ENCODE data around the gene STAT3.

DNA sequence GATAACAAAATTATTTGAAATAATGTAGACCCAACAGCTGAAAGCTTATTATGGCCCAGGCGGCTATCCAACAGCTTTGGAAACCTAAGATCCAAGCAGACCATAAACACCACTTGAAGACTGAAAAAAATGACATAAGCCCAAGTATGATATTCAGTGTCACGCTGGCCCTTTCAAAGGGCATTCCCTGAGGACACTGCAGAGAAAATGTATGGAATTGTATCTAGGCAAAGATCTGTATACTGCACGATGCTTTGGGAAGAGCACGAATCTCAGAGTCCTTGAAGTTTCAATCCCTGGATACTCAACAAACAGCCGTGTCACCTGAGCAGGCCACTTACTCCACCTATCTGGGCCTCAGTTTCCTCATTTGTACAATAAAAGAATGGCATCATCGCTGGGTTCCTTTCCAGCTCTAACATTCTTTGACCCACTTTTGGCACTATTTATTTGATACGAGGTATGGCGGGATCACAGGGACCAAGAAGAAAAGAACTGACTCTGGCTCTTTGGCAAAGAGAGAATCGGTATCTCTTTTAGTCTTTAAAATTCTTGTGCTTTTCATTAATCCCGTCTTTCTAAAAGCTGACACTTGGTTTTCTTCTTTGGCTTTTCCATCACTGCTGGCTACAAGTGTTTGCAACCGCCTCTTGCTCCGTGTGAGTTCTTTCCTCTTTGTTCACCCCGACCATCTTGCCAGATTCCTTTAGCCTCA, 113.3 kb downstream of the STAT3 start:
- no peak for TF ChIP-seq RAD21 (IDR thresholded peaks at IDR 0.05; ENCODE audit: low read length)
- no peak for TF ChIP-seq EP300 (IDR thresholded peaks at IDR 0.05; ENCODE audit: borderline replicate concordance in 1 of 2, low read depth in 1 of 2, low read length in 1 of 2)
- TF ChIP-seq EZH2phosphoT487 (IDR thresholded peaks at IDR 0.05; ENCODE audit: borderline replicate concordance, low read depth), result no peak
- no peak for TF ChIP-seq RXRA (IDR thresholded peaks at IDR 0.05; ENCODE audit: borderline replicate concordance, low read depth)
- TF ChIP-seq CTCF (IDR thresholded peaks at IDR 0.05), result no peak
- TF ChIP-seq, protein P1, sequence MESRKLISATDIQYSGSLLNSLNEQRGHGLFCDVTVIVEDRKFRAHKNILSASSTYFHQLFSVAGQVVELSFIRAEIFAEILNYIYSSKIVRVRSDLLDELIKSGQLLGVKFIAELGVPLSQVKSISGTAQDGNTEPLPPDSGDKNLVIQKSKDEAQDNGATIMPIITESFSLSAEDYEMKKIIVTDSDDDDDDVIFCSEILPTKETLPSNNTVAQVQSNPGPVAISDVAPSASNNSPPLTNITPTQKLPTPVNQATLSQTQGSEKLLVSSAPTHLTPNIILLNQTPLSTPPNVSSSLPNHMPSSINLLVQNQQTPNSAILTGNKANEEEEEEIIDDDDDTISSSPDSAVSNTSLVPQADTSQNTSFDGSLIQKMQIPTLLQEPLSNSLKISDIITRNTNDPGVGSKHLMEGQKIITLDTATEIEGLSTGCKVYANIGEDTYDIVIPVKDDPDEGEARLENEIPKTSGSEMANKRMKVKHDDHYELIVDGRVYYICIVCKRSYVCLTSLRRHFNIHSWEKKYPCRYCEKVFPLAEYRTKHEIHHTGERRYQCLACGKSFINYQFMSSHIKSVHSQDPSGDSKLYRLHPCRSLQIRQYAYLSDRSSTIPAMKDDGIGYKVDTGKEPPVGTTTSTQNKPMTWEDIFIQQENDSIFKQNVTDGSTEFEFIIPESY (IDR thresholded peaks at IDR 0.05; ENCODE audit: borderline replicate concordance, low read depth), result no peak
- TF ChIP-seq, protein P2, sequence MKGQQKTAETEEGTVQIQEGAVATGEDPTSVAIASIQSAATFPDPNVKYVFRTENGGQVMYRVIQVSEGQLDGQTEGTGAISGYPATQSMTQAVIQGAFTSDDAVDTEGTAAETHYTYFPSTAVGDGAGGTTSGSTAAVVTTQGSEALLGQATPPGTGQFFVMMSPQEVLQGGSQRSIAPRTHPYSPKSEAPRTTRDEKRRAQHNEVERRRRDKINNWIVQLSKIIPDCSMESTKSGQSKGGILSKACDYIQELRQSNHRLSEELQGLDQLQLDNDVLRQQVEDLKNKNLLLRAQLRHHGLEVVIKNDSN (IDR thresholded peaks at IDR 0.05; ENCODE audit: borderline replicate concordance, low read depth), result no peak
- TF ChIP-seq TCF12 (IDR thresholded peaks at IDR 0.05), result no peak
- no peak for TF ChIP-seq IRF3 (IDR thresholded peaks at IDR 0.05; ENCODE audit: low read depth, low read length)
